SH-SY5Y (cell line): ENCODE results near the gene PGF.

ENCODE experiments used
- GATA2 ChIP-seq: IDR thresholded peaks from 2 replicates; pipeline ENCODE4 v1.6.1; 2011; ENCODE audit warnings: mild to moderate bottlenecking, low read depth, low read length
- GATA3 ChIP-seq: IDR thresholded peaks from 2 replicates; pipeline ENCODE4 v1.6.1; 2011; ENCODE audit warnings: low read depth, mild to moderate bottlenecking, low read length, moderate library complexity

PGF gene

GRCh38 chr14:74932401-74932901 lies 22.9 kb downstream of the PGF start:
- TF ChIP-seq GATA2 (no peak), GATA3 (no peak)

GRCh38 chr14:74929242-74929641 lies 26.2 kb downstream of the PGF start:
- TF ChIP-seq GATA3 (no peak), GATA2 (no peak)

GRCh38 chr14:74927225-74927624 lies 28.2 kb downstream of the PGF start:
- TF ChIP-seq GATA3 (no peak), GATA2 (no peak)

- TF ChIP-seq GATA3 (no peak), GATA2 (no peak)
Observed at GRCh38 chr14:74924061-74924460, 31.3 kb downstream of the PGF start.

- TF ChIP-seq GATA2 (no peak), GATA3 (no peak)
Observed at GRCh38 chr14:74922752-74923401, 32.5 kb downstream of the PGF start, which contains the start of gene RPS6KL1. Gene RPS6KL1, minus strand, starts transcription at chr14:74923260. Its CDS starts 1,719 bp downstream, at chr14:74921541.

GRCh38 chr14:74921987-74922751 lies 33.2 kb downstream of the PGF start:
- TF ChIP-seq GATA2, result no peak
- TF ChIP-seq GATA3, result no peak

GRCh38 chr14:74921053-74921620 lies 34.3 kb downstream of the PGF start:
- TF ChIP-seq GATA3 (no peak), GATA2 (no peak)

- no peak for TF ChIP-seq GATA2
- TF ChIP-seq GATA3, result no peak
Observed at GRCh38 chr14:74920281-74920680, 35.1 kb downstream of the PGF start.

GRCh38 chr14:74919421-74920165 lies 35.8 kb downstream of the PGF start:
- no peak for TF ChIP-seq GATA3
- no peak for TF ChIP-seq GATA2

GRCh38 chr14:74918380-74918779 lies 37.0 kb downstream of the PGF start:
- TF ChIP-seq GATA3, result no peak
- no peak for TF ChIP-seq GATA2

GRCh38 chr14:74917646-74918081 lies 37.7 kb downstream of the PGF start:
- TF ChIP-seq GATA3 (no peak), GATA2 (no peak)

- TF ChIP-seq GATA3, result no peak
- TF ChIP-seq GATA2, result no peak
Observed at GRCh38 chr14:74917178-74917543, 38.2 kb downstream of the PGF start.

GRCh38 chr14:74915826-74916225 lies 39.6 kb downstream of the PGF start:
- TF ChIP-seq GATA2 (no peak), GATA3 (no peak)

- no peak for TF ChIP-seq GATA3
- no peak for TF ChIP-seq GATA2
Observed at GRCh38 chr14:74915426-74915825, 40.0 kb downstream of the PGF start.

- TF ChIP-seq GATA2 (no peak), GATA3 (no peak)
Observed at GRCh38 chr14:74913986-74914573, 41.3 kb downstream of the PGF start.
